Measurements from ENCODE around the gene TESK1.
"Not testable (repeated sequence)": the region's sequence is repeated elsewhere in the genome, so short reads cannot be mapped to it uniquely, and the experiment has no call there.

GRCh38 chr9:35640431-35640830 is 35.4 kb downstream of the TESK1 start:
- TF ChIP-seq NANOG (IDR thresholded peaks at IDR 0.05; ENCODE audit: insufficient read depth, low read depth, low read length, poor library complexity, severe bottlenecking); POLR2A (IDR thresholded peaks at IDR 0.05; ENCODE audit: control extremely low read depth in 1 of 2, low read depth in 2 of 2, low read length in 2 of 2); EGR1 (IDR thresholded peaks at IDR 0.05; ENCODE audit: borderline replicate concordance, low read depth, low read length); CTCF (IDR thresholded peaks at IDR 0.05; ENCODE audit: control extremely low read depth in 1 of 3, insufficient read depth in 1 of 3, low read depth in 1 of 3, low read length in 3 of 3); BRCA1 (IDR thresholded peaks at IDR 0.05; ENCODE audit: low read depth, low read length); MAX (IDR thresholded peaks at IDR 0.05); EZH2 (IDR thresholded peaks at IDR 0.05; ENCODE audit: low read depth, low read length, severe bottlenecking); ZNF274 (IDR thresholded peaks at IDR 0.05; ENCODE audit: borderline replicate concordance, extremely low read depth, low read length): not testable (repeated sequence)
